Measurements from ENCODE around the gene RIPOR2. TPM values are rescaled to one million over a fixed set of nuclear protein-coding genes. Genes with fewer than 3 reads are reported as not detected.

The RIPOR2 gene
- total and polyA plus RNA-seq, 2 of the 13 experiments (the other 11 are each of a cell fraction or from before 2014, with no cell fraction given), result 0.02 to 0.05 TPM

DNA sequence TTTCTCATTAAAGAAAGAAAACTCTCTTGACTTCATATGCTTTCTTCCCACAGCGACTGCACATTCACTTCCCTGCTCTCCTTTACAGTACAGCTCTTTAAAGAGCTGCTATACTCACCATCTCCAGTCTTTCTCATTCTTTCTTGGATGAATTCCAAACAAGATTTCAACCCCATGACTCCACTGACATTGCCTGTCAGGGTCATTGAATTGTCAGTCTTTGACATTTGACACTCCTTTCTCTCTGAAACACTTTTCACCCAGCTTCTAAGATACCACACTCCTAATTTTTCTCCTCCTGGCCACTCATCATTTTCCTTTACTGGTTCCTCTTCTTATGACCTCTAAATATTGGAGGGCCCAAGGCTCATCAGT lies 136.2 kb downstream of the RIPOR2 start (continued):
- no peak for TF ChIP-seq PAX8 (CRISPR knock-in tag; IDR thresholded peaks at IDR 0.05; ENCODE audit: borderline replicate concordance)
- TF ChIP-seq ZNF609 (CRISPR knock-in tag; IDR thresholded peaks at IDR 0.05; ENCODE audit: borderline replicate concordance), result no peak
- TF ChIP-seq, protein P1, sequence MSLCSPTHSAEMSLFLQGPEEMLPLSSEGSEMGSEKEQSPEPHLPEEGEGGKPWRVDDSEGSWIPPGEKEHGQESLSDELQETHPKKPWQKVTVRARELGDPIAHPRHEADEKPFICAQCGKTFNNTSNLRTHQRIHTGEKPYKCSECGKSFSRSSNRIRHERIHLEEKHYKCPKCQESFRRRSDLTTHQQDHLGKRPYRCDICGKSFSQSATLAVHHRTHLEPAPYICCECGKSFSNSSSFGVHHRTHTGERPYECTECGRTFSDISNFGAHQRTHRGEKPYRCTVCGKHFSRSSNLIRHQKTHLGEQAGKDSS (CRISPR knock-in tag; IDR thresholded peaks at IDR 0.05; ENCODE audit: borderline replicate concordance, low read depth), result no peak
- TF ChIP-seq SOX5 (CRISPR knock-in tag; IDR thresholded peaks at IDR 0.05; ENCODE audit: borderline replicate concordance), result 0 out of 2 replicates have a peak, but pooled peaks have one; percentile 17
- no peak for TF ChIP-seq NFE2 (CRISPR knock-in tag; IDR thresholded peaks at IDR 0.05)
- TF ChIP-seq CENPX (CRISPR knock-in tag; IDR thresholded peaks at IDR 0.05), result no peak
- no peak for TF ChIP-seq ASH2L (IDR thresholded peaks at IDR 0.05; ENCODE audit: insufficient read length, low read depth, low read length)
- peak; percentile 64; the same call in 1 of the 2 replicates for TF ChIP-seq SIX4 (CRISPR knock-in tag; IDR thresholded peaks at IDR 0.05)
- peak; percentile 43; the same call in 1 of the 2 replicates for TF ChIP-seq RXRB (CRISPR knock-in tag; IDR thresholded peaks at IDR 0.05; ENCODE audit: borderline replicate concordance)
- TF ChIP-seq, protein P2, sequence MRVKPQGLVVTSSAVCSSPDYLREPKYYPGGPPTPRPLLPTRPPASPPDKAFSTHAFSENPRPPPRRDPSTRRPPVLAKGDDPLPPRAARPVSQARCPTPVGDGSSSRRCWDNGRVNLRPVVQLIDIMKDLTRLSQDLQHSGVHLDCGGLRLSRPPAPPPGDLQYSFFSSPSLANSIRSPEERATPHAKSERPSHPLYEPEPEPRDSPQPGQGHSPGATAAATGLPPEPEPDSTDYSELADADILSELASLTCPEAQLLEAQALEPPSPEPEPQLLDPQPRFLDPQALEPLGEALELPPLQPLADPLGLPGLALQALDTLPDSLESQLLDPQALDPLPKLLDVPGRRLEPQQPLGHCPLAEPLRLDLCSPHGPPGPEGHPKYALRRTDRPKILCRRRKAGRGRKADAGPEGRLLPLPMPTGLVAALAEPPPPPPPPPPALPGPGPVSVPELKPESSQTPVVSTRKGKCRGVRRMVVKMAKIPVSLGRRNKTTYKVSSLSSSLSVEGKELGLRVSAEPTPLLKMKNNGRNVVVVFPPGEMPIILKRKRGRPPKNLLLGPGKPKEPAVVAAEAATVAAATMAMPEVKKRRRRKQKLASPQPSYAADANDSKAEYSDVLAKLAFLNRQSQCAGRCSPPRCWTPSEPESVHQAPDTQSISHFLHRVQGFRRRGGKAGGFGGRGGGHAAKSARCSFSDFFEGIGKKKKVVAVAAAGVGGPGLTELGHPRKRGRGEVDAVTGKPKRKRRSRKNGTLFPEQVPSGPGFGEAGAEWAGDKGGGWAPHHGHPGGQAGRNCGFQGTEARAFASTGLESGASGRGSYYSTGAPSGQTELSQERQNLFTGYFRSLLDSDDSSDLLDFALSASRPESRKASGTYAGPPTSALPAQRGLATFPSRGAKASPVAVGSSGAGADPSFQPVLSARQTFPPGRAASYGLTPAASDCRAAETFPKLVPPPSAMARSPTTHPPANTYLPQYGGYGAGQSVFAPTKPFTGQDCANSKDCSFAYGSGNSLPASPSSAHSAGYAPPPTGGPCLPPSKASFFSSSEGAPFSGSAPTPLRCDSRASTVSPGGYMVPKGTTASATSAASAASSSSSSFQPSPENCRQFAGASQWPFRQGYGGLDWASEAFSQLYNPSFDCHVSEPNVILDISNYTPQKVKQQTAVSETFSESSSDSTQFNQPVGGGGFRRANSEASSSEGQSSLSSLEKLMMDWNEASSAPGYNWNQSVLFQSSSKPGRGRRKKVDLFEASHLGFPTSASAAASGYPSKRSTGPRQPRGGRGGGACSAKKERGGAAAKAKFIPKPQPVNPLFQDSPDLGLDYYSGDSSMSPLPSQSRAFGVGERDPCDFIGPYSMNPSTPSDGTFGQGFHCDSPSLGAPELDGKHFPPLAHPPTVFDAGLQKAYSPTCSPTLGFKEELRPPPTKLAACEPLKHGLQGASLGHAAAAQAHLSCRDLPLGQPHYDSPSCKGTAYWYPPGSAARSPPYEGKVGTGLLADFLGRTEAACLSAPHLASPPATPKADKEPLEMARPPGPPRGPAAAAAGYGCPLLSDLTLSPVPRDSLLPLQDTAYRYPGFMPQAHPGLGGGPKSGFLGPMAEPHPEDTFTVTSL (CRISPR knock-in tag; IDR thresholded peaks at IDR 0.05; ENCODE audit: borderline replicate concordance), result no peak
- TF ChIP-seq MYNN (CRISPR knock-in tag; IDR thresholded peaks at IDR 0.05; ENCODE audit: low read depth), result no peak
- no peak for TF ChIP-seq KLF13 (CRISPR knock-in tag; IDR thresholded peaks at IDR 0.05)
- TF ChIP-seq ZNF577 (CRISPR knock-in tag; IDR thresholded peaks at IDR 0.05; ENCODE audit: borderline replicate concordance, low read depth), result no peak
- TF ChIP-seq ZNF644 (CRISPR knock-in tag; IDR thresholded peaks at IDR 0.05; ENCODE audit: low read depth), result 0 out of 2 replicates have a peak, but pooled peaks have one; percentile 8
- no peak for TF ChIP-seq ZNF850 (CRISPR knock-in tag; conservative IDR thresholded peaks at IDR 0.05)
